ENCODE measurements around the gene UTP11.

- TF ChIP-seq CTCF (IDR thresholded peaks at IDR 0.05; ENCODE audit: poor library complexity, severe bottlenecking) (no peak), EZH2 (IDR thresholded peaks at IDR 0.05; ENCODE audit: borderline replicate concordance, insufficient read depth, low read length, poor library complexity, severe bottlenecking) (no peak)
- TF ChIP-seq, protein P1, sequence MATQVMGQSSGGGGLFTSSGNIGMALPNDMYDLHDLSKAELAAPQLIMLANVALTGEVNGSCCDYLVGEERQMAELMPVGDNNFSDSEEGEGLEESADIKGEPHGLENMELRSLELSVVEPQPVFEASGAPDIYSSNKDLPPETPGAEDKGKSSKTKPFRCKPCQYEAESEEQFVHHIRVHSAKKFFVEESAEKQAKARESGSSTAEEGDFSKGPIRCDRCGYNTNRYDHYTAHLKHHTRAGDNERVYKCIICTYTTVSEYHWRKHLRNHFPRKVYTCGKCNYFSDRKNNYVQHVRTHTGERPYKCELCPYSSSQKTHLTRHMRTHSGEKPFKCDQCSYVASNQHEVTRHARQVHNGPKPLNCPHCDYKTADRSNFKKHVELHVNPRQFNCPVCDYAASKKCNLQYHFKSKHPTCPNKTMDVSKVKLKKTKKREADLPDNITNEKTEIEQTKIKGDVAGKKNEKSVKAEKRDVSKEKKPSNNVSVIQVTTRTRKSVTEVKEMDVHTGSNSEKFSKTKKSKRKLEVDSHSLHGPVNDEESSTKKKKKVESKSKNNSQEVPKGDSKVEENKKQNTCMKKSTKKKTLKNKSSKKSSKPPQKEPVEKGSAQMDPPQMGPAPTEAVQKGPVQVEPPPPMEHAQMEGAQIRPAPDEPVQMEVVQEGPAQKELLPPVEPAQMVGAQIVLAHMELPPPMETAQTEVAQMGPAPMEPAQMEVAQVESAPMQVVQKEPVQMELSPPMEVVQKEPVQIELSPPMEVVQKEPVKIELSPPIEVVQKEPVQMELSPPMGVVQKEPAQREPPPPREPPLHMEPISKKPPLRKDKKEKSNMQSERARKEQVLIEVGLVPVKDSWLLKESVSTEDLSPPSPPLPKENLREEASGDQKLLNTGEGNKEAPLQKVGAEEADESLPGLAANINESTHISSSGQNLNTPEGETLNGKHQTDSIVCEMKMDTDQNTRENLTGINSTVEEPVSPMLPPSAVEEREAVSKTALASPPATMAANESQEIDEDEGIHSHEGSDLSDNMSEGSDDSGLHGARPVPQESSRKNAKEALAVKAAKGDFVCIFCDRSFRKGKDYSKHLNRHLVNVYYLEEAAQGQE (IDR thresholded peaks at IDR 0.05; ENCODE audit: borderline replicate concordance) = no peak
Observed at GRCh38 chr1:38025233-38025632, 12.7 kb downstream of the UTP11 start.
